A549 (cell line): ENCODE measurements around the gene CLEC20A.

Source experiments
- CTCF ChIP-seq: fragments of >200 bp; sonication (Bioruptor Twin); formaldehyde crosslinking; IDR thresholded peaks from 3 replicates; pipeline ENCODE4 v1.5.1; 2016
- POLR2AphosphoS2 ChIP-seq: conservative IDR thresholded peaks from 2 replicates; pipeline ENCODE4 v1.6.1; 2012; ENCODE audit warnings: low read length, improper control_type of control experiment, inconsistent platforms

- TF ChIP-seq CTCF (no peak), POLR2AphosphoS2 (no peak)
Measured at GRCh38 chr1:178461104-178461503, 35.7 kb downstream of the CLEC20A start.
